HCT116 (cell line): ENCODE results near the gene MAPK4. TPM values are rescaled to one million over a fixed set of nuclear protein-coding genes. Genes with fewer than 3 reads are reported as not detected.

ENCODE experiments used
- ATAC-seq: fragments of 200-7000 bp; cut with Tn5 transposase; 2 replicates; pipeline ENCODE4 v1.9.1; 2020; ENCODE audit warnings: mild to moderate bottlenecking, moderate library complexity
- BruUV-seq: library from RNA; stranded (reverse); fragments of 400-500 nt; replicated peaks from 2 replicates; lab custom pipeline; 2021; lab: Mats Ljungman, UMichigan
- CTCF ChIA-PET: fragments of 300-600 bp; sonication (Branson Sonifier 250); formaldehyde crosslinking; loops from one replicate; lab custom pipeline; 2021; ENCODE audit warnings: antibody characterized with exemption; lab: Charles Lee
- POLR2A ChIA-PET: fragments of 300-600, 350-600 bp; sonication (Branson Sonifier 250); formaldehyde crosslinking; loops from one replicate; lab custom pipeline; 2021; ENCODE audit warnings: antibody characterized with exemption; lab: Charles Lee
- RAD21 ChIA-PET, 2 experiments: fragments of 300-600 bp; sonication (Branson Sonifier 250); formaldehyde crosslinking; loops; one replicate each; lab custom pipeline; 2023; ENCODE audit warnings: low total read pairs in 2 of 2; ENCODE audit not compliant: uncharacterized antibody in 2 of 2, unreplicated experiment in 2 of 2, low non-redundant PET in 1 of 2; lab: Charles Lee
- DNase-seq: peaks from one replicate; pipeline ENCODE4 v3.0.0-alpha.2; 2010; ENCODE audit warnings: low read depth, low spot score
- H2AFZ ChIP-seq: fragments of 200-600 bp; shearing (Covaris generic), sonication (generic); 2 replicates; pipeline ENCODE4 v1.6.1; 2017; ENCODE audit warnings: low read depth, mixed run types, mixed read lengths, antibody characterized with exemption, low read length; ENCODE audit not compliant: poor library complexity, severe bottlenecking
- H3K27ac ChIP-seq: 2 replicates; pipeline ENCODE4 v1.5.1; 2012; ENCODE audit warnings: low read depth, low read length
- H3K27me3 ChIP-seq: fragments of 200-600 bp; sonication (generic); 2 replicates; pipeline ENCODE4 v1.6.1; 2016; ENCODE audit warnings: mixed run types, low read length, mixed read lengths; ENCODE audit not compliant: insufficient read depth
- H3K36me3 ChIP-seq, 2 experiments: fragments of 200-500 bp in 1 of 2; fragments of 200-600 bp in 1 of 2; sonication (Bioruptor generic) in 1 of 2; sonication (generic) in 1 of 2; 2 replicates each; pipeline versions ENCODE4 v1.5.1 to v1.6.1; 2014 to 2016; ENCODE audit warnings: low read length in 2 of 2, inconsistent platforms in 1 of 2, mixed read lengths in 1 of 2, mixed run types in 1 of 2; ENCODE audit not compliant: insufficient read depth in 2 of 2, control insufficient read depth in 1 of 2
- H3K4me1 ChIP-seq, 2 experiments: fragments of 200-600 bp in 1 of 2; sonication (generic) in 1 of 2; 2 replicates each; pipeline versions ENCODE4 v1.5.1 to v1.6.1; 2012 to 2017; ENCODE audit warnings: low read length in 2 of 2, inconsistent platforms in 1 of 2, mild to moderate bottlenecking in 1 of 2, mixed read lengths in 1 of 2, mixed run types in 1 of 2, moderate library complexity in 1 of 2; ENCODE audit not compliant: insufficient read depth in 2 of 2, control insufficient read depth in 1 of 2
- H3K4me2 ChIP-seq: fragments of 200-600 bp; sonication (generic); 2 replicates; pipeline ENCODE4 v1.6.1; 2017; ENCODE audit warnings: mixed run types, low read length, mixed read lengths
- H3K4me3 ChIP-seq, 2 experiments: fragments of 200-600 bp in 1 of 2; sonication (generic) in 1 of 2; replicated peaks in 1 of 2; 2 replicates each; pipeline ENCODE4 v1.5.1; 2011 to 2016; ENCODE audit warnings: low read length in 2 of 2, control low read depth in 1 of 2, low read depth in 1 of 2, mild to moderate bottlenecking in 1 of 2, mixed read lengths in 1 of 2, mixed run types in 1 of 2
- H3K79me2 ChIP-seq: fragments of 200-600 bp; sonication (generic); 2 replicates; pipeline ENCODE4 v1.6.1; 2017; ENCODE audit warnings: mild to moderate bottlenecking, mixed run types, low read length, moderate library complexity, mixed read lengths; ENCODE audit not compliant: insufficient read depth
- H3K9ac ChIP-seq: fragments of 200-600 bp; sonication (generic); 2 replicates; pipeline ENCODE4 v1.6.1; 2016; ENCODE audit warnings: low read length, mixed read lengths
- H3K9me2 ChIP-seq: fragments of 200-600 bp; sonication (generic), shearing (Covaris generic); 2 replicates; pipeline ENCODE4 v1.6.1; 2017; ENCODE audit warnings: mixed run types, mild to moderate bottlenecking, moderate library complexity; ENCODE audit not compliant: insufficient read depth
- H3K9me3 ChIP-seq, 2 experiments: fragments of 200-500 bp in 1 of 2; fragments of 200-600 bp in 1 of 2; sonication (Bioruptor generic) in 1 of 2; sonication (generic) in 1 of 2; 2 replicates each; pipeline ENCODE4 v1.6.1; 2014 to 2017; ENCODE audit warnings: low read length in 2 of 2, mixed read lengths in 2 of 2, inconsistent platforms in 1 of 2, low read depth in 1 of 2, mild to moderate bottlenecking in 1 of 2, mixed run types in 1 of 2, moderate library complexity in 1 of 2; ENCODE audit not compliant: control insufficient read depth in 1 of 2, insufficient read depth in 1 of 2
- H4K20me1 ChIP-seq: fragments of 200-600 bp; sonication (generic), shearing (Covaris generic); 2 replicates; pipeline ENCODE4 v1.6.1; 2017; ENCODE audit warnings: mixed run types, mild to moderate bottlenecking, moderate library complexity; ENCODE audit not compliant: insufficient read depth
- ATF3 ChIP-seq: IDR thresholded peaks from 2 replicates; pipeline ENCODE4 v1.6.1; 2012
- EGR1 ChIP-seq: IDR thresholded peaks from 2 replicates; pipeline ENCODE4 v1.6.1; 2012; ENCODE audit warnings: low read depth
- ELF1 ChIP-seq: IDR thresholded peaks from 2 replicates; pipeline ENCODE4 v1.6.1; 2012; ENCODE audit warnings: low read depth, borderline replicate concordance
- EZH2phosphoT487 ChIP-seq: fragments of 200-600 bp; IDR thresholded peaks from 2 replicates; pipeline ENCODE4 v1.6.1; 2018; ENCODE audit warnings: antibody characterized with exemption, borderline replicate concordance
- POLR2A ChIP-seq: IDR thresholded peaks from 2 replicates; pipeline ENCODE4 v1.7.0; 2011; ENCODE audit warnings: borderline replicate concordance; ENCODE audit not compliant: insufficient read depth, insufficient read length; ENCODE audit errors: extremely low read depth
- RAD21 ChIP-seq: IDR thresholded peaks from 2 replicates; pipeline ENCODE4 v1.6.1; 2012; ENCODE audit warnings: low read depth, mild to moderate bottlenecking
- REST ChIP-seq: IDR thresholded peaks from 2 replicates; pipeline ENCODE4 v1.6.1; 2012; ENCODE audit warnings: low read depth
- SIN3A ChIP-seq: IDR thresholded peaks from 2 replicates; pipeline ENCODE4 v1.6.1; 2012; ENCODE audit warnings: low read depth
- SP1 ChIP-seq: IDR thresholded peaks from 2 replicates; pipeline ENCODE4 v1.6.1; 2012; ENCODE audit warnings: low read depth
- SRF ChIP-seq: IDR thresholded peaks from 2 replicates; pipeline ENCODE4 v1.6.1; 2012; ENCODE audit warnings: low read depth
- TCF7L2 ChIP-seq: IDR thresholded peaks from 2 replicates; pipeline ENCODE4 v1.7.0; 2011; ENCODE audit warnings: borderline replicate concordance, inconsistent platforms; ENCODE audit not compliant: insufficient read depth, insufficient read length; ENCODE audit errors: extremely low read depth
- ZBTB33 ChIP-seq: IDR thresholded peaks from 2 replicates; pipeline ENCODE4 v1.6.1; 2011; ENCODE audit warnings: mild to moderate bottlenecking, low read length, moderate library complexity; ENCODE audit not compliant: insufficient replicate concordance; ENCODE audit errors: extremely low read depth
- ZNF274 ChIP-seq: fragments of 200-500 bp; sonication (Bioruptor generic); IDR thresholded peaks from 2 replicates; pipeline ENCODE4 v1.6.1; 2014; ENCODE audit warnings: mild to moderate bottlenecking, low read depth, low read length, inconsistent platforms
- intact Hi-C: fragments of 100-400 bp; cut with micrococcal nuclease; formaldehyde crosslinking; loops from 2 replicates; pipeline ENCODE4 v1.10.0; 2022
- total RNA-seq: library from RNA; stranded (reverse); gene quantifications from one replicate; pipeline ENCODE4 v1.2.1, GENCODE V29; 2021; ENCODE audit not compliant: unreplicated experiment

MAPK4 gene
- total RNA-seq, 1 experiment from 2014 or later = 0.89 TPM

GRCh38 chr18:50749421-50749820 lies 189.5 kb downstream of the MAPK4 start:
- no TSS peak for BruUV-seq
- Histone ChIP-seq H2AFZ (no peak overlapping the region), H4K20me1 (no peaks in the 10 kb centered on the region), H3K27me3 (peaks cover 10% of the 10 kb centered on the region; the same call in 1 of the 2 replicates), H3K36me3 (no peaks in the 10 kb centered on the region), H3K27ac (no peak overlapping the region), H3K9ac (no peak overlapping the region), H3K4me1 (peaks cover 9 to 16% of the 10 kb centered on the region in 2 experiments; a peak in 3 of 4 replicates), H3K9me3 (0 out of 4 replicates have a peak, but pooled peaks cover 0 to 2% of the 10 kb centered on the region in 2 experiments), H3K4me3 (no peak overlapping the region), H3K4me2 (no peak overlapping the region), H3K9me2 (no peaks in the 10 kb centered on the region), H3K79me2 (no peaks in the 10 kb centered on the region)
- no peak for ATAC-seq
- DNase-seq = no peak
- TF ChIP-seq POLR2A (no peak), SP1 (no peak), SIN3A (no peak), ZNF274 (no peak), EGR1 (no peak), ZBTB33 (no peak)
- intact Hi-C loops = no loop called here
- POLR2A ChIA-PET = no interaction called here
- CTCF ChIA-PET = no interaction called here
- RAD21 ChIA-PET = no interaction called here

- H3K4me3 ChIP-seq = no peak overlapping the region
- 0 out of 4 replicates have a peak, but pooled peaks cover 0 to 6% of the 10 kb centered on the region in 2 experiments for H3K9me3 ChIP-seq
- H3K4me1 ChIP-seq = peaks cover 9 to 16% of the 10 kb centered on the region in 2 experiments; a peak in 3 of 4 replicates
- H3K9me2 ChIP-seq = no peaks in the 10 kb centered on the region
- no peak overlapping the region for H2AFZ ChIP-seq
- no TSS peak for BruUV-seq
- ATAC-seq (no peak), DNase-seq (no peak)
- no peak overlapping the region for H3K9ac ChIP-seq
- POLR2A ChIA-PET = no interaction called here
- RAD21 ChIA-PET = no interaction called here
- intact Hi-C loops = no loop called here
- no peaks in the 10 kb centered on the region for H3K79me2 ChIP-seq
- no peaks in the 10 kb centered on the region for H3K36me3 ChIP-seq
- no peaks in the 10 kb centered on the region for H4K20me1 ChIP-seq
- H3K27ac ChIP-seq = no peak overlapping the region
- peaks cover 11% of the 10 kb centered on the region; the same call in 1 of the 2 replicates for H3K27me3 ChIP-seq
- no peak overlapping the region for H3K4me2 ChIP-seq
- CTCF ChIA-PET = no interaction called here
- TF ChIP-seq RAD21 (no peak), SP1 (no peak), ATF3 (no peak), SRF (no peak), EZH2phosphoT487 (no peak), ELF1 (no peak), REST (no peak), POLR2A (no peak), TCF7L2 (no peak)
Observed at GRCh38 chr18:50749945-50750344, 190.1 kb downstream of the MAPK4 start.
